Upper lobe of left lung (tissue), 4 donors: ENCODE data around the gene FOXD1.

Source experiments
- EP300 ChIP-seq, 4 donors: sonication (generic); formaldehyde crosslinking; IDR thresholded peaks; one replicate each; pipeline ENCODE4 v1.5.1; 2017; ENCODE audit warnings: antibody characterized with exemption in 4 of 4, control low read depth in 2 of 4
- POLR2A ChIP-seq, 4 donors: fragments of 450-650 bp; IDR thresholded peaks; one replicate each; pipeline ENCODE4 v1.5.1; 2016 to 2017; ENCODE audit warnings: antibody characterized with exemption in 4 of 4, mild to moderate bottlenecking in 2 of 4
- POLR2AphosphoS5 ChIP-seq, 2 donors: sonication (generic); formaldehyde crosslinking; IDR thresholded peaks; one replicate each; pipeline ENCODE4 v1.5.1; 2017; ENCODE audit warnings: antibody characterized with exemption in 2 of 2
- TF ChIP-seq, protein P1 (sequence below), 6 experiments: fragments of 450-650 bp in 4 of 6; fragments of 200-600 bp in 2 of 6; sonication (generic) in 2 of 6; IDR thresholded peaks; one replicate each; pipeline ENCODE4 v1.5.1; 2016 to 2019; ENCODE audit warnings: antibody characterized with exemption in 6 of 6

- TF ChIP-seq, protein P1, sequence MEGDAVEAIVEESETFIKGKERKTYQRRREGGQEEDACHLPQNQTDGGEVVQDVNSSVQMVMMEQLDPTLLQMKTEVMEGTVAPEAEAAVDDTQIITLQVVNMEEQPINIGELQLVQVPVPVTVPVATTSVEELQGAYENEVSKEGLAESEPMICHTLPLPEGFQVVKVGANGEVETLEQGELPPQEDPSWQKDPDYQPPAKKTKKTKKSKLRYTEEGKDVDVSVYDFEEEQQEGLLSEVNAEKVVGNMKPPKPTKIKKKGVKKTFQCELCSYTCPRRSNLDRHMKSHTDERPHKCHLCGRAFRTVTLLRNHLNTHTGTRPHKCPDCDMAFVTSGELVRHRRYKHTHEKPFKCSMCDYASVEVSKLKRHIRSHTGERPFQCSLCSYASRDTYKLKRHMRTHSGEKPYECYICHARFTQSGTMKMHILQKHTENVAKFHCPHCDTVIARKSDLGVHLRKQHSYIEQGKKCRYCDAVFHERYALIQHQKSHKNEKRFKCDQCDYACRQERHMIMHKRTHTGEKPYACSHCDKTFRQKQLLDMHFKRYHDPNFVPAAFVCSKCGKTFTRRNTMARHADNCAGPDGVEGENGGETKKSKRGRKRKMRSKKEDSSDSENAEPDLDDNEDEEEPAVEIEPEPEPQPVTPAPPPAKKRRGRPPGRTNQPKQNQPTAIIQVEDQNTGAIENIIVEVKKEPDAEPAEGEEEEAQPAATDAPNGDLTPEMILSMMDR (IDR thresholded peaks at IDR 0.05): no peak
- no peak for TF ChIP-seq EP300 (IDR thresholded peaks at IDR 0.05)
- TF ChIP-seq POLR2A (IDR thresholded peaks at IDR 0.05): no peak
- TF ChIP-seq POLR2AphosphoS5 (IDR thresholded peaks at IDR 0.05): no peak
Observed at GRCh38 chr5:73496984-73497457, 48.4 kb upstream of the FOXD1 start.
